H9 (cell line): ENCODE results near the gene NDUFB2. TPM values are rescaled to one million over a fixed set of nuclear protein-coding genes. Genes with fewer than 3 reads are reported as not detected.

Experiments used
- DNase-seq: peaks from one replicate; pipeline ENCODE4 v3.0.0-alpha.2; 2017
- H2AFZ ChIP-seq: one replicate; pipeline ENCODE4 v1.6.1; 2013; ENCODE audit warnings: mild to moderate bottlenecking, low read length, control low read depth, moderate library complexity
- H2AK5ac ChIP-seq: 2 replicates; pipeline ENCODE4 v1.6.1; 2013; ENCODE audit warnings: low read length, control low read depth, mixed read lengths; ENCODE audit not compliant: insufficient read length
- H2BK120ac ChIP-seq: one replicate; pipeline ENCODE4 v1.6.1; 2013; ENCODE audit warnings: low read depth, mild to moderate bottlenecking, low read length, control low read depth, inconsistent platforms; ENCODE audit not compliant: poor library complexity, severe bottlenecking
- H2BK12ac ChIP-seq: 2 replicates; pipeline ENCODE4 v1.6.1; 2013; ENCODE audit warnings: low read length, control low read depth, mixed read lengths, low read depth; ENCODE audit not compliant: insufficient read length
- H2BK15ac ChIP-seq: 2 replicates; pipeline ENCODE4 v1.6.1; 2013; ENCODE audit warnings: low read depth, low read length, control low read depth
- H2BK20ac ChIP-seq: one replicate; pipeline ENCODE4 v1.6.1; 2013; ENCODE audit warnings: low read depth, mild to moderate bottlenecking, low read length, control low read depth, inconsistent platforms; ENCODE audit not compliant: poor library complexity, severe bottlenecking
- H2BK5ac ChIP-seq: 2 replicates; pipeline ENCODE4 v1.6.1; 2013; ENCODE audit warnings: low read length, control low read depth, mixed read lengths; ENCODE audit not compliant: insufficient read length
- H3K14ac ChIP-seq: 2 replicates; pipeline ENCODE4 v1.6.1; 2013; ENCODE audit warnings: low read length, control low read depth; ENCODE audit not compliant: insufficient read depth
- H3K18ac ChIP-seq: 2 replicates; pipeline ENCODE4 v1.6.1; 2013; ENCODE audit warnings: low read depth, mild to moderate bottlenecking, mixed read lengths, low read length, control low read depth; ENCODE audit not compliant: insufficient read length
- H3K23ac ChIP-seq: 2 replicates; pipeline ENCODE4 v1.6.1; 2013; ENCODE audit warnings: low read length, control low read depth, mixed read lengths, low read depth; ENCODE audit not compliant: insufficient read length
- H3K23me2 ChIP-seq: 2 replicates; pipeline ENCODE4 v1.6.1; 2013; ENCODE audit warnings: low read depth, mild to moderate bottlenecking, mixed read lengths, low read length, control low read depth; ENCODE audit not compliant: insufficient read length, poor library complexity, severe bottlenecking
- H3K27ac ChIP-seq: 2 replicates; pipeline ENCODE4 v1.5.1; 2013; ENCODE audit warnings: low read length, control low read depth, mixed read lengths, low read depth; ENCODE audit not compliant: insufficient read length
- H3K27me3 ChIP-seq: 2 replicates; pipeline ENCODE4 v1.6.1; 2013; ENCODE audit warnings: low read length, control low read depth, inconsistent platforms; ENCODE audit not compliant: insufficient read depth
- H3K4ac ChIP-seq: 2 replicates; pipeline ENCODE4 v1.6.1; 2013; ENCODE audit warnings: low read depth, mild to moderate bottlenecking, control low read depth, inconsistent platforms, low read length, moderate library complexity
- H3K4me1 ChIP-seq: 2 replicates; pipeline ENCODE4 v1.6.1; 2013; ENCODE audit warnings: low read length, control low read depth, inconsistent platforms; ENCODE audit not compliant: insufficient read depth
- H3K4me2 ChIP-seq: 2 replicates; pipeline ENCODE4 v1.6.1; 2013; ENCODE audit warnings: low read length, control low read depth, mixed read lengths; ENCODE audit not compliant: insufficient read length, insufficient read depth
- H3K56ac ChIP-seq: 2 replicates; pipeline ENCODE4 v1.6.1; 2013; ENCODE audit warnings: low read depth, mild to moderate bottlenecking, mixed read lengths, low read length, control low read depth; ENCODE audit not compliant: insufficient read length
- H3K79me1 ChIP-seq: 2 replicates; pipeline ENCODE4 v1.6.1; 2013; ENCODE audit warnings: low read depth, mild to moderate bottlenecking, moderate library complexity, low read length, control low read depth, inconsistent platforms; ENCODE audit not compliant: insufficient read depth, poor library complexity, severe bottlenecking
- H3K79me2 ChIP-seq: 2 replicates; pipeline ENCODE4 v1.6.1; 2013; ENCODE audit warnings: low read length, control low read depth, inconsistent platforms; ENCODE audit not compliant: insufficient read depth
- H3K9ac ChIP-seq: 2 replicates; pipeline ENCODE4 v1.6.1; 2013; ENCODE audit warnings: low read length, control low read depth, mixed read lengths; ENCODE audit not compliant: insufficient read length; ENCODE audit errors: extremely low read depth
- H3K9me3 ChIP-seq: one replicate; pipeline ENCODE4 v1.6.1; 2013; ENCODE audit warnings: low read depth, low read length, inconsistent platforms; ENCODE audit not compliant: control insufficient read depth
- H3T11ph ChIP-seq: one replicate; pipeline ENCODE4 v1.6.1; 2013; ENCODE audit warnings: mild to moderate bottlenecking, low read length, control low read depth, inconsistent platforms
- H4K20me1 ChIP-seq: one replicate; pipeline ENCODE4 v1.6.1; 2013; ENCODE audit not compliant: control insufficient read depth, insufficient read length, insufficient read depth
- H4K5ac ChIP-seq: 2 replicates; pipeline ENCODE4 v1.6.1; 2013; ENCODE audit warnings: low read depth, mild to moderate bottlenecking, mixed read lengths, low read length, control low read depth; ENCODE audit not compliant: insufficient read length
- H4K8ac ChIP-seq: replicated peaks from 2 replicates; pipeline ENCODE4 v1.6.1; 2013; ENCODE audit warnings: low read length, control low read depth, mixed read lengths, low read depth; ENCODE audit not compliant: insufficient read length
- H4K91ac ChIP-seq: 2 replicates; pipeline ENCODE4 v1.6.1; 2013; ENCODE audit warnings: low read depth, mild to moderate bottlenecking, moderate library complexity, mixed read lengths, low read length, control low read depth; ENCODE audit not compliant: insufficient read length
- H3K27ac Mint-ChIP-seq, 3 experiments: 2 replicates in 2 of 3; 3 replicates in 1 of 3; pipeline ENCODE4 v1.8.0; 2020 to 2021; ENCODE audit warnings: mixed read lengths in 3 of 3, mild to moderate bottlenecking in 1 of 3, moderate library complexity in 1 of 3
- H3K27me3 Mint-ChIP-seq: 2 replicates; pipeline ENCODE4 v1.8.0; 2021; ENCODE audit warnings: low read depth, mild to moderate bottlenecking, moderate library complexity, mixed read lengths
- H3K36me3 Mint-ChIP-seq, 3 experiments: 2 replicates in 2 of 3; 3 replicates in 1 of 3; pipeline ENCODE4 v1.8.0; 2020 to 2021; ENCODE audit warnings: low read depth in 3 of 3, mixed read lengths in 3 of 3; ENCODE audit not compliant: insufficient read depth in 1 of 3
- H3K4me1 Mint-ChIP-seq, 2 experiments: 2 replicates each; pipeline ENCODE4 v1.8.0; 2020; ENCODE audit warnings: mixed read lengths in 2 of 2
- H3K4me3 Mint-ChIP-seq, 2 experiments: 2 replicates in 1 of 2; 3 replicates in 1 of 2; pipeline ENCODE4 v1.8.0; 2020 to 2021; ENCODE audit warnings: mild to moderate bottlenecking in 2 of 2, mixed read lengths in 2 of 2, moderate library complexity in 1 of 2
- H3K9me3 Mint-ChIP-seq, 2 experiments: 2 replicates in 1 of 2; 3 replicates in 1 of 2; pipeline ENCODE4 v1.8.0; 2020; ENCODE audit warnings: mild to moderate bottlenecking in 2 of 2, mixed read lengths in 2 of 2, moderate library complexity in 1 of 2
- WGBS: extraction: QIAGEN DNeasy Blood & Tissue Kit; methylation state at CpG from one replicate; pipeline ENCODE4 v1.1.7; 2013; ENCODE audit warnings: missing lambda C conversion rate, low lambda C conversion rate, mixed read lengths; ENCODE audit not compliant: insufficient read length; ENCODE audit errors: extremely low coverage; 5-methylcytosine and 5-hydroxymethylcytosine counted together
- total RNA-seq: library from RNA; stranded (reverse); gene quantifications from 2 replicates; pipeline ENCODE4 v1.2.1, GENCODE V29; 2021
- TF ChIP-seq, protein P1 (sequence below): fragments of 200-600 bp; sonication (generic); conservative IDR thresholded peaks from 3 replicates; pipeline ENCODE4 v1.8.0; 2021; ENCODE audit warnings: antibody characterized with exemption, mild to moderate bottlenecking

NDUFB2 gene
- total RNA-seq, 1 experiment from 2014 or later: 177 TPM

DNA sequence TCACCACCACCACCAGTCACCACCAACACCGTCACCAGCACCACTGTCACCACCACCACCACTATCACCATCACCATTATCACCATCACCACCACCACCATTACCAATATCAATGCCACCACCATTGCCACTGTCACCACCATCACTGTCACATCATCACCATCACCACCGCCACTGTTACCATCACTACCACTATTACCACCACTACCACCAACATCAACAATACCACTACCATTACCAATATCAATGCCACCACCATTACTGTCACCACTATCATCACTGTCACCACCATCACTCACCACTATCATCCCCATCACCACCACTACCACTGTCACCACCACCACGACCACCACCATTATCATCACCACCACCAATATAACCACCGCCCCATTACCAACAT lies 41.8 kb upstream of the NDUFB2 start:
- Histone ChIP-seq H2AK5ac (no peak overlapping the region), H3K23me2 (no peaks in the 10 kb centered on the region), H3K4me2 (no peak overlapping the region), H3K56ac (no peak overlapping the region), H2BK15ac (no peak overlapping the region), H2BK120ac (no peak overlapping the region), H3K79me2 (no peaks in the 10 kb centered on the region), H2BK5ac (no peak overlapping the region), H3K79me1 (no peaks in the 10 kb centered on the region), H3K23ac (no peak overlapping the region), H4K5ac (no peak overlapping the region), H3K14ac (no peak overlapping the region), H3K9ac (no peak overlapping the region), H3K27me3 (no peaks in the 10 kb centered on the region), H3K4me1 (peaks cover 2% of the 10 kb centered on the region; the same call in 1 of the 2 replicates), H3K4ac (no peak overlapping the region), H4K91ac (no peak overlapping the region), H3K18ac (no peak overlapping the region), H2AFZ (no peak overlapping the region), H3K9me3 (no peaks in the 10 kb centered on the region), H4K20me1 (no peaks in the 10 kb centered on the region), H3T11ph (no peak overlapping the region), H2BK20ac (no peak overlapping the region), H2BK12ac (no peak overlapping the region), H4K8ac (no peak overlapping the region), H3K27ac (no peak overlapping the region)
- WGBS: no CpG with 5 or more reads among the region's 4 CpGs
- DNase-seq: no peak
- peaks cover 2 to 3% of the 10 kb centered on the region in 2 experiments; a peak in 2 of 5 replicates for H3K9me3 Mint-ChIP-seq
- peaks cover 8 to 14% of the 10 kb centered on the region in 2 experiments; a peak in 3 of 4 replicates for H3K4me1 Mint-ChIP-seq
- H3K27ac Mint-ChIP-seq: no peak overlapping the region
- H3K27me3 Mint-ChIP-seq: peaks cover 8% of the 10 kb centered on the region
- no peaks in the 10 kb centered on the region for H3K36me3 Mint-ChIP-seq
- H3K4me3 Mint-ChIP-seq: no peak overlapping the region; a peak in 1 of 5 replicates
- TF ChIP-seq, protein P1, sequence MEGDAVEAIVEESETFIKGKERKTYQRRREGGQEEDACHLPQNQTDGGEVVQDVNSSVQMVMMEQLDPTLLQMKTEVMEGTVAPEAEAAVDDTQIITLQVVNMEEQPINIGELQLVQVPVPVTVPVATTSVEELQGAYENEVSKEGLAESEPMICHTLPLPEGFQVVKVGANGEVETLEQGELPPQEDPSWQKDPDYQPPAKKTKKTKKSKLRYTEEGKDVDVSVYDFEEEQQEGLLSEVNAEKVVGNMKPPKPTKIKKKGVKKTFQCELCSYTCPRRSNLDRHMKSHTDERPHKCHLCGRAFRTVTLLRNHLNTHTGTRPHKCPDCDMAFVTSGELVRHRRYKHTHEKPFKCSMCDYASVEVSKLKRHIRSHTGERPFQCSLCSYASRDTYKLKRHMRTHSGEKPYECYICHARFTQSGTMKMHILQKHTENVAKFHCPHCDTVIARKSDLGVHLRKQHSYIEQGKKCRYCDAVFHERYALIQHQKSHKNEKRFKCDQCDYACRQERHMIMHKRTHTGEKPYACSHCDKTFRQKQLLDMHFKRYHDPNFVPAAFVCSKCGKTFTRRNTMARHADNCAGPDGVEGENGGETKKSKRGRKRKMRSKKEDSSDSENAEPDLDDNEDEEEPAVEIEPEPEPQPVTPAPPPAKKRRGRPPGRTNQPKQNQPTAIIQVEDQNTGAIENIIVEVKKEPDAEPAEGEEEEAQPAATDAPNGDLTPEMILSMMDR: no peak
